WTC11 (cell line): ENCODE results near the gene ITGA1. TPM values are rescaled to one million over a fixed set of nuclear protein-coding genes. Genes with fewer than 3 reads are reported as not detected.

Source experiments
- ATAC-seq: fragments of 200-7000 bp; cut with Tn5 transposase; 2 replicates; pipeline ENCODE4 v1.10.0; 2021; ENCODE audit warnings: mild to moderate bottlenecking, moderate library complexity
- CTCF ChIA-PET: fragments of 300-600 bp; sonication (Branson Sonifier 250); formaldehyde crosslinking; loops from one replicate; lab custom pipeline; 2021; ENCODE audit warnings: antibody characterized with exemption; lab: Charles Lee
- POLR2A ChIA-PET: fragments of 350-600 bp; sonication (Branson Sonifier 250); formaldehyde crosslinking; loops from one replicate; lab custom pipeline; 2021; ENCODE audit warnings: antibody characterized with exemption; lab: Charles Lee
- DNase-seq: peaks from one replicate; pipeline ENCODE4 v3.0.0; 2021; ENCODE audit warnings: low spot score
- H3K27ac Mint-ChIP-seq: 2 replicates; pipeline ENCODE4 v1.8.0; 2021; ENCODE audit warnings: mixed read lengths
- H3K27me3 Mint-ChIP-seq: 2 replicates; pipeline ENCODE4 v1.8.0; 2021; ENCODE audit warnings: low read depth, mild to moderate bottlenecking, moderate library complexity, mixed read lengths
- H3K36me3 Mint-ChIP-seq: 2 replicates; pipeline ENCODE4 v1.8.0; 2021; ENCODE audit warnings: mixed read lengths
- H3K4me1 Mint-ChIP-seq: 2 replicates; pipeline ENCODE4 v1.8.0; 2022; ENCODE audit warnings: mixed read lengths
- H3K4me3 Mint-ChIP-seq: 2 replicates; pipeline ENCODE4 v1.8.0; 2021; ENCODE audit warnings: mild to moderate bottlenecking, moderate library complexity, mixed read lengths
- H3K9me3 Mint-ChIP-seq: 2 replicates; pipeline ENCODE4 v1.8.0; 2021; ENCODE audit warnings: mixed read lengths
- CREM ChIP-seq: sonication (generic); formaldehyde crosslinking; IDR thresholded peaks from 2 replicates; pipeline ENCODE4 v1.8.1; 2022; ENCODE audit warnings: mild to moderate bottlenecking, missing genetic modification reagents, moderate library complexity
- FOXJ3 ChIP-seq: sonication (generic); formaldehyde crosslinking; IDR thresholded peaks from 2 replicates; pipeline ENCODE4 v1.9.0; 2021; ENCODE audit warnings: missing genetic modification reagents, mild to moderate bottlenecking, borderline replicate concordance
- NFYB ChIP-seq: sonication (generic); formaldehyde crosslinking; conservative IDR thresholded peaks from 2 replicates; pipeline ENCODE4 v1.8.0; 2022; ENCODE audit warnings: low read depth, missing genetic modification reagents
- NR1H2 ChIP-seq: sonication (generic); formaldehyde crosslinking; IDR thresholded peaks from 2 replicates; pipeline ENCODE4 v1.9.0; 2021; ENCODE audit warnings: mild to moderate bottlenecking, moderate library complexity, missing genetic modification reagents
- PRRX2 ChIP-seq: fragments of 250-450 bp; sonication (Bioruptor Pico); IDR thresholded peaks from 2 replicates; pipeline ENCODE4 v1.8.0; 2021; ENCODE audit warnings: mild to moderate bottlenecking
- TCF7 ChIP-seq: sonication (generic); formaldehyde crosslinking; IDR thresholded peaks from 2 replicates; pipeline ENCODE4 v1.8.0; 2022; ENCODE audit warnings: mild to moderate bottlenecking, low read depth, missing genetic modification reagents, moderate library complexity
- ZBTB21 ChIP-seq: sonication (generic); formaldehyde crosslinking; IDR thresholded peaks from 2 replicates; pipeline ENCODE4 v1.8.1; 2023; ENCODE audit warnings: mild to moderate bottlenecking, missing genetic modification reagents, borderline replicate concordance
- ZNF423 ChIP-seq: fragments of 250-450 bp; sonication (Bioruptor Pico); IDR thresholded peaks from 2 replicates; pipeline ENCODE4 v2.1.2; 2022; ENCODE audit warnings: mild to moderate bottlenecking, moderate library complexity
- total RNA-seq: library from RNA; stranded (reverse); gene quantifications from 3 replicates; pipeline ENCODE4 v1.2.3, GENCODE V29; 2021
- TF ChIP-seq, protein P1 (sequence below): sonication (generic); formaldehyde crosslinking; IDR thresholded peaks from 2 replicates; pipeline ENCODE4 v1.8.0; 2023; ENCODE audit warnings: missing genetic modification reagents, mild to moderate bottlenecking, borderline replicate concordance
- TF ChIP-seq, protein P2 (sequence below): fragments of 250-450 bp; sonication (Bioruptor Pico); IDR thresholded peaks from 2 replicates; pipeline ENCODE4 v1.8.0; 2021; ENCODE audit warnings: mild to moderate bottlenecking
- TF ChIP-seq, protein P3 (sequence below): fragments of 250-450 bp; sonication (Bioruptor Pico); IDR thresholded peaks from 2 replicates; pipeline ENCODE4 v1.9.0; 2021; ENCODE audit warnings: moderate library complexity, mild to moderate bottlenecking, inconsistent platforms, borderline replicate concordance
- TF ChIP-seq, protein P4 (sequence below): sonication (generic); formaldehyde crosslinking; conservative IDR thresholded peaks from 2 replicates; pipeline ENCODE4 v1.8.1; 2023; ENCODE audit warnings: mild to moderate bottlenecking, low read depth, missing genetic modification reagents, moderate library complexity
- TF ChIP-seq, protein P5 (sequence below): fragments of 250-450 bp; sonication (Bioruptor Pico); IDR thresholded peaks from 2 replicates; pipeline ENCODE4 v1.9.0; 2021; ENCODE audit warnings: mild to moderate bottlenecking
- TF ChIP-seq, protein P6 (sequence below): sonication (generic); formaldehyde crosslinking; IDR thresholded peaks from 2 replicates; pipeline ENCODE4 v1.8.1; 2022; ENCODE audit warnings: missing genetic modification reagents, borderline replicate concordance

The ITGA1 gene
- total RNA-seq, 1 experiment from 2014 or later = 6.5 TPM

DNA sequence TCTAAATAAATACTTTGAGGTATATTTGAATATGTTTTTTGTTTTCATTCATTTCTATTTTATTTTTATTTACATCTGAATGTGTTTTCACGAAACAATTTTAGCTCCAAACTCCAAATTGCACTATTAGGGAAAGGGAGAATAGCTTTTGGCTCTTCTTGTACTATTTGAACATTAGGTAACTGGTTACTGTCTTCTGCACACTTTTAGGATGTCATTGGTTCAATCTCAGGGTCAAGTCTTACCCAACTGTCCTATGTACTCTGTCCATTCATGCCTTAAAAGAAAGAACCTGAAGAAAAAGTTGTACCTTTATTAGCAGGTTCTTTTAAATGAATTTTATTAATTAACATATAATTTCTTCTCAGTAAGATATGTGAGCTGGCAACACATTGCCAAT is 51.6 kb downstream of the ITGA1 start (continued):
- TF ChIP-seq, protein P1, sequence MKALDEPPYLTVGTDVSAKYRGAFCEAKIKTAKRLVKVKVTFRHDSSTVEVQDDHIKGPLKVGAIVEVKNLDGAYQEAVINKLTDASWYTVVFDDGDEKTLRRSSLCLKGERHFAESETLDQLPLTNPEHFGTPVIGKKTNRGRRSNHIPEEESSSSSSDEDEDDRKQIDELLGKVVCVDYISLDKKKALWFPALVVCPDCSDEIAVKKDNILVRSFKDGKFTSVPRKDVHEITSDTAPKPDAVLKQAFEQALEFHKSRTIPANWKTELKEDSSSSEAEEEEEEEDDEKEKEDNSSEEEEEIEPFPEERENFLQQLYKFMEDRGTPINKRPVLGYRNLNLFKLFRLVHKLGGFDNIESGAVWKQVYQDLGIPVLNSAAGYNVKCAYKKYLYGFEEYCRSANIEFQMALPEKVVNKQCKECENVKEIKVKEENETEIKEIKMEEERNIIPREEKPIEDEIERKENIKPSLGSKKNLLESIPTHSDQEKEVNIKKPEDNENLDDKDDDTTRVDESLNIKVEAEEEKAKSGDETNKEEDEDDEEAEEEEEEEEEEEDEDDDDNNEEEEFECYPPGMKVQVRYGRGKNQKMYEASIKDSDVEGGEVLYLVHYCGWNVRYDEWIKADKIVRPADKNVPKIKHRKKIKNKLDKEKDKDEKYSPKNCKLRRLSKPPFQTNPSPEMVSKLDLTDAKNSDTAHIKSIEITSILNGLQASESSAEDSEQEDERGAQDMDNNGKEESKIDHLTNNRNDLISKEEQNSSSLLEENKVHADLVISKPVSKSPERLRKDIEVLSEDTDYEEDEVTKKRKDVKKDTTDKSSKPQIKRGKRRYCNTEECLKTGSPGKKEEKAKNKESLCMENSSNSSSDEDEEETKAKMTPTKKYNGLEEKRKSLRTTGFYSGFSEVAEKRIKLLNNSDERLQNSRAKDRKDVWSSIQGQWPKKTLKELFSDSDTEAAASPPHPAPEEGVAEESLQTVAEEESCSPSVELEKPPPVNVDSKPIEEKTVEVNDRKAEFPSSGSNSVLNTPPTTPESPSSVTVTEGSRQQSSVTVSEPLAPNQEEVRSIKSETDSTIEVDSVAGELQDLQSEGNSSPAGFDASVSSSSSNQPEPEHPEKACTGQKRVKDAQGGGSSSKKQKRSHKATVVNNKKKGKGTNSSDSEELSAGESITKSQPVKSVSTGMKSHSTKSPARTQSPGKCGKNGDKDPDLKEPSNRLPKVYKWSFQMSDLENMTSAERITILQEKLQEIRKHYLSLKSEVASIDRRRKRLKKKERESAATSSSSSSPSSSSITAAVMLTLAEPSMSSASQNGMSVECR (CRISPR knock-in tag) = no peak

DNA sequence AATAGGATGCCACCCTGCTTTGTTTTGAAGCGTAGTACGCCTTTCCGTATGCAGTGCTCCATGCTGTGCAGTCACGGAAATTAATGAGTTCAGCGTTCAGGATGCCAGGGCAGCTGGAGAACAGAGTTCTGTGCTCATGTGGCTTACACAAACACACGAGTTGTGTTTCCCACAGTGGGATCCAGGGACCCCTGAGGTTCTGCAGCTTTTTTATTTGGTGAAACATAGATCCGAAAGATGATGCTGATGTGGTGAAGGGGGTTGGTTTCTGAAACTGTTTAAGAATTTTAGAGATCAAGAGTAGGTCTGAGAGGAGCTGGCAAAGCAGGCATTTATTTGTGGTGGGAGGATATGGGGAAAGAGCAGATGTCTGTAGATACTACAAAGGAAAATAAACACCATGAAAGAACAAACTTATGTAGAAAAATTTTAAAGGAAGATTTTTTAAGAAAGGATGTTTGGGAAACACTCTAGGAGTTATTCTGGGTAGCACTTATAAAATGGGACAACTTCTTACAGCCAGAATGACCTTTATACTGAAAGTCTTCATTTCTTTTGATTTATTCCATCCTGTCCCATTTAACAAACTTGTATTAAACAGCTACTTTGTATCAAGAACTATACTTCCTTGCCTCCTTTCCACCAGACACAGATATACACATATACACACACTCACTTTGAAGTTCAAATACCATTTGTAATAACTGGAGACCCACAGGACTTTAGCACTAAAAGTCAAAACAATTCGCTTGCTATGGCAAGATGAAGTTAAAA is 52.7 kb downstream of the ITGA1 start:
- Mint-ChIP-seq H3K36me3 (no peaks in the 10 kb centered on the region), H3K4me3 (no peak overlapping the region), H3K4me1 (no peaks in the 10 kb centered on the region), H3K9me3 (no peaks in the 10 kb centered on the region), H3K27me3 (no peaks in the 10 kb centered on the region)
- CTCF ChIA-PET = no interaction called here
- DNase-seq = no peak
- POLR2A ChIA-PET = no interaction called here
- no peak for TF ChIP-seq PRRX2
- TF ChIP-seq, all 79 proteins: peak for 0
- ATAC-seq = no peak
- no peak overlapping the region for H3K27ac Mint-ChIP-seq

DNA sequence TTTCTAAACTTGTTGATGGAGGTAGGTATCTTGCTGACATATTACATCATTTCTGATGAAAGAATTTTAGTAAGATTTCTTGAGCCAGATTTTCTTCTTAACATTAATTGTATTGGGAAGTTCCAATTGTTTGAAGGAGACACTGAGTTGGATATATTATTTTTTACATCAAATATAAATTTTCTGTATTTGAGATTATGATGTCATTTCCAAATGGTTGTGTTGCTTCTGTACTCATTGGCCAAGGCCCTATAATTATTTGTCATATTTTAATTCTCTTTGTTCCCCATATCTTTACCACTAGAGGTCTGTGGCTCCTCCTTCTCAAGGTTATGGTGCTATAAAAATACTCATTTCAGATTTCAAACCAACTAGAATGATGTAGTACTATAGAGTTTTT is 53.4 kb downstream of the ITGA1 start:
- CTCF ChIA-PET = no interaction called here

More for the DNA sequence above, 53.4 kb downstream of the ITGA1 start:
- H3K27me3 Mint-ChIP-seq = no peaks in the 10 kb centered on the region
- no peak overlapping the region for H3K4me3 Mint-ChIP-seq
- TF ChIP-seq ZBTB21 = no peak
- TF ChIP-seq, protein P2, sequence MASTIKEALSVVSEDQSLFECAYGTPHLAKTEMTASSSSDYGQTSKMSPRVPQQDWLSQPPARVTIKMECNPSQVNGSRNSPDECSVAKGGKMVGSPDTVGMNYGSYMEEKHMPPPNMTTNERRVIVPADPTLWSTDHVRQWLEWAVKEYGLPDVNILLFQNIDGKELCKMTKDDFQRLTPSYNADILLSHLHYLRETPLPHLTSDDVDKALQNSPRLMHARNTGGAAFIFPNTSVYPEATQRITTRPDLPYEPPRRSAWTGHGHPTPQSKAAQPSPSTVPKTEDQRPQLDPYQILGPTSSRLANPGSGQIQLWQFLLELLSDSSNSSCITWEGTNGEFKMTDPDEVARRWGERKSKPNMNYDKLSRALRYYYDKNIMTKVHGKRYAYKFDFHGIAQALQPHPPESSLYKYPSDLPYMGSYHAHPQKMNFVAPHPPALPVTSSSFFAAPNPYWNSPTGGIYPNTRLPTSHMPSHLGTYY (CRISPR knock-in tag) = no peak
- no peak for TF ChIP-seq FOXJ3
- TF ChIP-seq TCF7 = no peak
- TF ChIP-seq, protein P3, sequence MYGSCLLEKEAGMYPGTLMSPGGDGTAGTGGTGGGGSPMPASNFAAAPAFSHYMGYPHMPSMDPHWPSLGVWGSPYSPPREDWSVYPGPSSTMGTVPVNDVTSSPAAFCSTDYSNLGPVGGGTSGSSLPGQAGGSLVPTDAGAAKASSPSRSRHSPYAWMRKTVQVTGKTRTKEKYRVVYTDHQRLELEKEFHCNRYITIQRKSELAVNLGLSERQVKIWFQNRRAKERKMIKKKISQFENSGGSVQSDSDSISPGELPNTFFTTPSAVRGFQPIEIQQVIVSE (CRISPR knock-in tag) = no peak
- TF ChIP-seq, protein P4, sequence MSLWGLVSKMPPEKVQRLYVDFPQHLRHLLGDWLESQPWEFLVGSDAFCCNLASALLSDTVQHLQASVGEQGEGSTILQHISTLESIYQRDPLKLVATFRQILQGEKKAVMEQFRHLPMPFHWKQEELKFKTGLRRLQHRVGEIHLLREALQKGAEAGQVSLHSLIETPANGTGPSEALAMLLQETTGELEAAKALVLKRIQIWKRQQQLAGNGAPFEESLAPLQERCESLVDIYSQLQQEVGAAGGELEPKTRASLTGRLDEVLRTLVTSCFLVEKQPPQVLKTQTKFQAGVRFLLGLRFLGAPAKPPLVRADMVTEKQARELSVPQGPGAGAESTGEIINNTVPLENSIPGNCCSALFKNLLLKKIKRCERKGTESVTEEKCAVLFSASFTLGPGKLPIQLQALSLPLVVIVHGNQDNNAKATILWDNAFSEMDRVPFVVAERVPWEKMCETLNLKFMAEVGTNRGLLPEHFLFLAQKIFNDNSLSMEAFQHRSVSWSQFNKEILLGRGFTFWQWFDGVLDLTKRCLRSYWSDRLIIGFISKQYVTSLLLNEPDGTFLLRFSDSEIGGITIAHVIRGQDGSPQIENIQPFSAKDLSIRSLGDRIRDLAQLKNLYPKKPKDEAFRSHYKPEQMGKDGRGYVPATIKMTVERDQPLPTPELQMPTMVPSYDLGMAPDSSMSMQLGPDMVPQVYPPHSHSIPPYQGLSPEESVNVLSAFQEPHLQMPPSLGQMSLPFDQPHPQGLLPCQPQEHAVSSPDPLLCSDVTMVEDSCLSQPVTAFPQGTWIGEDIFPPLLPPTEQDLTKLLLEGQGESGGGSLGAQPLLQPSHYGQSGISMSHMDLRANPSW (CRISPR knock-in tag) = no peak
- TF ChIP-seq NFYB (CRISPR knock-in tag) = no peak
- TF ChIP-seq, protein P5, sequence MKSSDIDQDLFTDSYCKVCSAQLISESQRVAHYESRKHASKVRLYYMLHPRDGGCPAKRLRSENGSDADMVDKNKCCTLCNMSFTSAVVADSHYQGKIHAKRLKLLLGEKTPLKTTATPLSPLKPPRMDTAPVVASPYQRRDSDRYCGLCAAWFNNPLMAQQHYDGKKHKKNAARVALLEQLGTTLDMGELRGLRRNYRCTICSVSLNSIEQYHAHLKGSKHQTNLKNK (CRISPR knock-in tag) = no peak
- TF ChIP-seq CREM (CRISPR knock-in tag) = no peak
- TF ChIP-seq ZNF423 (CRISPR knock-in tag) = no peak
- TF ChIP-seq NR1H2 (CRISPR knock-in tag) = no peak
- TF ChIP-seq, protein P6, sequence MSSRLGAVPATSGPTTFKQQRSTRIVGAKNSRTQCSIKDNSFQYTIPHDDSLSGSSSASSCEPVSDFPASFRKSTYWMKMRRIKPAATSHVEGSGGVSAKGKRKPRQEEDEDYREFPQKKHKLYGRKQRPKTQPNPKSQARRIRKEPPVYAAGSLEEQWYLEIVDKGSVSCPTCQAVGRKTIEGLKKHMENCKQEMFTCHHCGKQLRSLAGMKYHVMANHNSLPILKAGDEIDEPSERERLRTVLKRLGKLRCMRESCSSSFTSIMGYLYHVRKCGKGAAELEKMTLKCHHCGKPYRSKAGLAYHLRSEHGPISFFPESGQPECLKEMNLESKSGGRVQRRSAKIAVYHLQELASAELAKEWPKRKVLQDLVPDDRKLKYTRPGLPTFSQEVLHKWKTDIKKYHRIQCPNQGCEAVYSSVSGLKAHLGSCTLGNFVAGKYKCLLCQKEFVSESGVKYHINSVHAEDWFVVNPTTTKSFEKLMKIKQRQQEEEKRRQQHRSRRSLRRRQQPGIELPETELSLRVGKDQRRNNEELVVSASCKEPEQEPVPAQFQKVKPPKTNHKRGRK (CRISPR knock-in tag) = no peak
- POLR2A ChIA-PET = no interaction called here
- no peak for DNase-seq
- H3K4me1 Mint-ChIP-seq = no peaks in the 10 kb centered on the region
- no peaks in the 10 kb centered on the region for H3K36me3 Mint-ChIP-seq
- no peak overlapping the region for H3K27ac Mint-ChIP-seq
- no peaks in the 10 kb centered on the region for H3K9me3 Mint-ChIP-seq
- no peak for ATAC-seq
